ENCODE measurements around the gene USP30.
A peak's percentile ranks its signal among the peaks of the same experiment; 100 is the strongest.
"Not testable (repeated sequence)": the region's sequence is repeated elsewhere in the genome, so short reads cannot be mapped to it uniquely, and the experiment has no call there.

USP30 gene

GRCh38 chr12:109052414-109053323 lies at the start of gene USP30:
TSS of gene USP30 (plus strand) at chr12:109052576. CDS start at chr12:109052679, 103 bp downstream.
- Mint-ChIP-seq H3K27me3 (no peaks in the 10 kb centered on the region), H3K27ac (peak within 1 kb of the TSS; percentile 96 to 97), H3K9me3 (no peaks in the 10 kb centered on the region), H3K4me3 (peak within 1 kb of the TSS; percentile 93 to 97), H3K4me1 (peaks cover 12% of the 10 kb centered on the region)
- peak; percentile 89 for ATAC-seq
- DNase-seq: peak; percentile 85

GRCh38 chr12:109004017-109004416 lies 48.4 kb upstream of the USP30 start:
- Mint-ChIP-seq H3K9me3 (no peaks in the 10 kb centered on the region), H3K4me1 (no peaks in the 10 kb centered on the region), H3K4me3 (no peak overlapping the region), H3K27ac (no peak overlapping the region), H3K27me3 (peaks cover 18% of the 10 kb centered on the region)
- ATAC-seq (no peak), DNase-seq (no peak)

GRCh38 chr12:109009766-109010165 lies 42.6 kb upstream of the USP30 start:
- H3K27ac Mint-ChIP-seq: no peak overlapping the region
- H3K4me3 Mint-ChIP-seq: no peak overlapping the region
- no peaks in the 10 kb centered on the region for H3K4me1 Mint-ChIP-seq
- no peaks in the 10 kb centered on the region for H3K9me3 Mint-ChIP-seq
- no peak for DNase-seq
- no peak for ATAC-seq
- peaks cover 28% of the 10 kb centered on the region for H3K27me3 Mint-ChIP-seq

- Mint-ChIP-seq H3K4me1 (no peaks in the 10 kb centered on the region), H3K27ac (no peak overlapping the region), H3K27me3 (peaks cover 33% of the 10 kb centered on the region), H3K4me3 (no peak overlapping the region), H3K9me3 (no peaks in the 10 kb centered on the region)
- DNase-seq (no peak), ATAC-seq (no peak)
These were observed 42.1 kb upstream of the USP30 start for GRCh38 chr12:109010259-109010658.

GRCh38 chr12:109014984-109015765 lies 37.2 kb upstream of the USP30 start:
- Mint-ChIP-seq H3K27me3 (peaks cover 40% of the 10 kb centered on the region), H3K4me3 (no peak overlapping the region), H3K4me1 (no peaks in the 10 kb centered on the region), H3K9me3 (no peaks in the 10 kb centered on the region), H3K27ac (no peak overlapping the region)
- ATAC-seq (no peak), DNase-seq (no peak)

- Mint-ChIP-seq H3K4me3 (no peak overlapping the region), H3K27me3 (peaks cover 48% of the 10 kb centered on the region), H3K4me1 (peaks cover 5% of the 10 kb centered on the region), H3K27ac (no peak overlapping the region), H3K9me3 (no peaks in the 10 kb centered on the region)
- ATAC-seq (no peak), DNase-seq (no peak)
These were observed 36.4 kb upstream of the USP30 start for GRCh38 chr12:109016016-109016415.

- DNase-seq: no peak
- no peak overlapping the region for H3K27ac Mint-ChIP-seq
- no peak overlapping the region for H3K4me3 Mint-ChIP-seq
- H3K9me3 Mint-ChIP-seq: no peaks in the 10 kb centered on the region
- peaks cover 7% of the 10 kb centered on the region for H3K4me1 Mint-ChIP-seq
- peaks cover 47% of the 10 kb centered on the region for H3K27me3 Mint-ChIP-seq
- ATAC-seq: no peak
These were observed 35.4 kb upstream of the USP30 start for GRCh38 chr12:109016978-109017377.

GRCh38 chr12:109018296-109018695 lies 34.1 kb upstream of the USP30 start:
- H3K27ac Mint-ChIP-seq: no peak overlapping the region
- peaks cover 7% of the 10 kb centered on the region for H3K4me1 Mint-ChIP-seq
- ATAC-seq (no peak), DNase-seq (no peak)
- H3K27me3 Mint-ChIP-seq: peaks cover 49% of the 10 kb centered on the region
- H3K9me3 Mint-ChIP-seq: no peaks in the 10 kb centered on the region
- H3K4me3 Mint-ChIP-seq: no peak overlapping the region

- no peak overlapping the region for H3K4me3 Mint-ChIP-seq
- no peaks in the 10 kb centered on the region for H3K9me3 Mint-ChIP-seq
- ATAC-seq: no peak
- no peak for DNase-seq
- no peak overlapping the region for H3K27ac Mint-ChIP-seq
- H3K4me1 Mint-ChIP-seq: peaks cover 7% of the 10 kb centered on the region
- peaks cover 42% of the 10 kb centered on the region for H3K27me3 Mint-ChIP-seq
These were observed 32.1 kb upstream of the USP30 start for GRCh38 chr12:109020146-109020795.

- Mint-ChIP-seq H3K4me3 (no peak within 1 kb of the TSS), H3K27me3 (peaks cover 36% of the 10 kb centered on the region), H3K9me3 (no peaks in the 10 kb centered on the region), H3K4me1 (peaks cover 7% of the 10 kb centered on the region), H3K27ac (no peak within 1 kb of the TSS)
- ATAC-seq (peak; percentile 37), DNase-seq (peak; percentile 3 to 26)
These were observed 31.5 kb upstream of the USP30 start, which contains the start of gene SVOP for GRCh38 chr12:109020796-109021380. TSS of gene SVOP (minus strand) at chr12:109021068. CDS start at chr12:109020868, 200 bp downstream.

- no peak for ATAC-seq
- peaks cover 15% of the 10 kb centered on the region for H3K27me3 Mint-ChIP-seq
These were observed 24.6 kb upstream of the USP30 start for GRCh38 chr12:109027767-109028166.

GRCh38 chr12:109028624-109029023 lies 23.8 kb upstream of the USP30 start:
- not testable (repeated sequence) for H3K4me1 Mint-ChIP-seq, H3K9me3 Mint-ChIP-seq, H3K4me3 Mint-ChIP-seq, DNase-seq, ATAC-seq
- H3K27me3 Mint-ChIP-seq: peaks cover 15% of the 10 kb centered on the region
- peak overlapping the region in 1 of 2 donors; percentile 50 for H3K27ac Mint-ChIP-seq

More at GRCh38 chr12:109027767-109028166, 24.6 kb upstream of the USP30 start:
- Mint-ChIP-seq H3K27ac (peak overlapping the region in 1 of 2 donors; percentile 65), H3K4me1 (no peaks in the 10 kb centered on the region), H3K4me3 (no peak overlapping the region), H3K9me3 (no peaks in the 10 kb centered on the region)
- DNase-seq: no peak

GRCh38 chr12:109029411-109029810 lies 23.0 kb upstream of the USP30 start:
- H3K4me1 Mint-ChIP-seq: no peaks in the 10 kb centered on the region
- H3K4me3 Mint-ChIP-seq: no peak overlapping the region
- DNase-seq: no peak
- H3K9me3 Mint-ChIP-seq: no peaks in the 10 kb centered on the region
- H3K27ac Mint-ChIP-seq: no peak overlapping the region
- ATAC-seq: no peak
- peaks cover 15% of the 10 kb centered on the region for H3K27me3 Mint-ChIP-seq

- Mint-ChIP-seq H3K27ac (no peak overlapping the region), H3K4me3 (no peak overlapping the region), H3K27me3 (peaks cover 15% of the 10 kb centered on the region), H3K9me3 (peaks cover 8 to 12% of the 10 kb centered on the region in 2 donors), H3K4me1 (no peaks in the 10 kb centered on the region)
- no peak for DNase-seq
- no peak for ATAC-seq
These were observed 18.9 kb upstream of the USP30 start for GRCh38 chr12:109033239-109034196.

Measured in stimulated activated naive CD8-positive, alpha-beta T cell treated with anti-CD3 and anti-CD28 coated beads, Interleukin-15, amount 100 ng/mL, for 72 hours (primary cell).